H9 (cell line): Measurements from ENCODE around the gene CDK16. TPM values are rescaled to one million over a fixed set of nuclear protein-coding genes. Genes with fewer than 3 reads are reported as not detected.
"Not testable (repeated sequence)": the region's sequence is repeated elsewhere in the genome, so short reads cannot be mapped to it uniquely, and the experiment has no call there.

Experiments used
- DNase-seq: peaks from one replicate; pipeline ENCODE4 v3.0.0-alpha.2; 2017
- H2AFZ ChIP-seq: one replicate; pipeline ENCODE4 v1.6.1; 2013; ENCODE audit warnings: mild to moderate bottlenecking, low read length, control low read depth, moderate library complexity
- H2AK5ac ChIP-seq: 2 replicates; pipeline ENCODE4 v1.6.1; 2013; ENCODE audit warnings: low read length, control low read depth, mixed read lengths; ENCODE audit not compliant: insufficient read length
- H2BK120ac ChIP-seq: one replicate; pipeline ENCODE4 v1.6.1; 2013; ENCODE audit warnings: low read depth, mild to moderate bottlenecking, low read length, control low read depth, inconsistent platforms; ENCODE audit not compliant: poor library complexity, severe bottlenecking
- H2BK12ac ChIP-seq: 2 replicates; pipeline ENCODE4 v1.6.1; 2013; ENCODE audit warnings: low read length, control low read depth, mixed read lengths, low read depth; ENCODE audit not compliant: insufficient read length
- H2BK15ac ChIP-seq: 2 replicates; pipeline ENCODE4 v1.6.1; 2013; ENCODE audit warnings: low read depth, low read length, control low read depth
- H2BK20ac ChIP-seq: one replicate; pipeline ENCODE4 v1.6.1; 2013; ENCODE audit warnings: low read depth, mild to moderate bottlenecking, low read length, control low read depth, inconsistent platforms; ENCODE audit not compliant: poor library complexity, severe bottlenecking
- H2BK5ac ChIP-seq: 2 replicates; pipeline ENCODE4 v1.6.1; 2013; ENCODE audit warnings: low read length, control low read depth, mixed read lengths; ENCODE audit not compliant: insufficient read length
- H3K14ac ChIP-seq: 2 replicates; pipeline ENCODE4 v1.6.1; 2013; ENCODE audit warnings: low read length, control low read depth; ENCODE audit not compliant: insufficient read depth
- H3K18ac ChIP-seq: 2 replicates; pipeline ENCODE4 v1.6.1; 2013; ENCODE audit warnings: low read depth, mild to moderate bottlenecking, mixed read lengths, low read length, control low read depth; ENCODE audit not compliant: insufficient read length
- H3K23ac ChIP-seq: 2 replicates; pipeline ENCODE4 v1.6.1; 2013; ENCODE audit warnings: low read length, control low read depth, mixed read lengths, low read depth; ENCODE audit not compliant: insufficient read length
- H3K23me2 ChIP-seq: 2 replicates; pipeline ENCODE4 v1.6.1; 2013; ENCODE audit warnings: low read depth, mild to moderate bottlenecking, mixed read lengths, low read length, control low read depth; ENCODE audit not compliant: insufficient read length, poor library complexity, severe bottlenecking
- H3K27ac ChIP-seq: 2 replicates; pipeline ENCODE4 v1.5.1; 2013; ENCODE audit warnings: low read length, control low read depth, mixed read lengths, low read depth; ENCODE audit not compliant: insufficient read length
- H3K27me3 ChIP-seq: 2 replicates; pipeline ENCODE4 v1.6.1; 2013; ENCODE audit warnings: low read length, control low read depth, inconsistent platforms; ENCODE audit not compliant: insufficient read depth
- H3K4ac ChIP-seq: 2 replicates; pipeline ENCODE4 v1.6.1; 2013; ENCODE audit warnings: low read depth, mild to moderate bottlenecking, control low read depth, inconsistent platforms, low read length, moderate library complexity
- H3K4me1 ChIP-seq: 2 replicates; pipeline ENCODE4 v1.6.1; 2013; ENCODE audit warnings: low read length, control low read depth, inconsistent platforms; ENCODE audit not compliant: insufficient read depth
- H3K4me2 ChIP-seq: 2 replicates; pipeline ENCODE4 v1.6.1; 2013; ENCODE audit warnings: low read length, control low read depth, mixed read lengths; ENCODE audit not compliant: insufficient read length, insufficient read depth
- H3K56ac ChIP-seq: 2 replicates; pipeline ENCODE4 v1.6.1; 2013; ENCODE audit warnings: low read depth, mild to moderate bottlenecking, mixed read lengths, low read length, control low read depth; ENCODE audit not compliant: insufficient read length
- H3K79me1 ChIP-seq: 2 replicates; pipeline ENCODE4 v1.6.1; 2013; ENCODE audit warnings: low read depth, mild to moderate bottlenecking, moderate library complexity, low read length, control low read depth, inconsistent platforms; ENCODE audit not compliant: insufficient read depth, poor library complexity, severe bottlenecking
- H3K79me2 ChIP-seq: 2 replicates; pipeline ENCODE4 v1.6.1; 2013; ENCODE audit warnings: low read length, control low read depth, inconsistent platforms; ENCODE audit not compliant: insufficient read depth
- H3K9ac ChIP-seq: 2 replicates; pipeline ENCODE4 v1.6.1; 2013; ENCODE audit warnings: low read length, control low read depth, mixed read lengths; ENCODE audit not compliant: insufficient read length; ENCODE audit errors: extremely low read depth
- H3K9me3 ChIP-seq: one replicate; pipeline ENCODE4 v1.6.1; 2013; ENCODE audit warnings: low read depth, low read length, inconsistent platforms; ENCODE audit not compliant: control insufficient read depth
- H3T11ph ChIP-seq: one replicate; pipeline ENCODE4 v1.6.1; 2013; ENCODE audit warnings: mild to moderate bottlenecking, low read length, control low read depth, inconsistent platforms
- H4K20me1 ChIP-seq: one replicate; pipeline ENCODE4 v1.6.1; 2013; ENCODE audit not compliant: control insufficient read depth, insufficient read length, insufficient read depth
- H4K5ac ChIP-seq: 2 replicates; pipeline ENCODE4 v1.6.1; 2013; ENCODE audit warnings: low read depth, mild to moderate bottlenecking, mixed read lengths, low read length, control low read depth; ENCODE audit not compliant: insufficient read length
- H4K8ac ChIP-seq: replicated peaks from 2 replicates; pipeline ENCODE4 v1.6.1; 2013; ENCODE audit warnings: low read length, control low read depth, mixed read lengths, low read depth; ENCODE audit not compliant: insufficient read length
- H4K91ac ChIP-seq: 2 replicates; pipeline ENCODE4 v1.6.1; 2013; ENCODE audit warnings: low read depth, mild to moderate bottlenecking, moderate library complexity, mixed read lengths, low read length, control low read depth; ENCODE audit not compliant: insufficient read length
- H3K27ac Mint-ChIP-seq, 3 experiments: 2 replicates in 2 of 3; 3 replicates in 1 of 3; pipeline ENCODE4 v1.8.0; 2020 to 2021; ENCODE audit warnings: mixed read lengths in 3 of 3, mild to moderate bottlenecking in 1 of 3, moderate library complexity in 1 of 3
- H3K27me3 Mint-ChIP-seq: 2 replicates; pipeline ENCODE4 v1.8.0; 2021; ENCODE audit warnings: low read depth, mild to moderate bottlenecking, moderate library complexity, mixed read lengths
- H3K36me3 Mint-ChIP-seq, 3 experiments: 2 replicates in 2 of 3; 3 replicates in 1 of 3; pipeline ENCODE4 v1.8.0; 2020 to 2021; ENCODE audit warnings: low read depth in 3 of 3, mixed read lengths in 3 of 3; ENCODE audit not compliant: insufficient read depth in 1 of 3
- H3K4me1 Mint-ChIP-seq, 2 experiments: 2 replicates each; pipeline ENCODE4 v1.8.0; 2020; ENCODE audit warnings: mixed read lengths in 2 of 2
- H3K4me3 Mint-ChIP-seq, 2 experiments: 2 replicates in 1 of 2; 3 replicates in 1 of 2; pipeline ENCODE4 v1.8.0; 2020 to 2021; ENCODE audit warnings: mild to moderate bottlenecking in 2 of 2, mixed read lengths in 2 of 2, moderate library complexity in 1 of 2
- H3K9me3 Mint-ChIP-seq, 2 experiments: 2 replicates in 1 of 2; 3 replicates in 1 of 2; pipeline ENCODE4 v1.8.0; 2020; ENCODE audit warnings: mild to moderate bottlenecking in 2 of 2, mixed read lengths in 2 of 2, moderate library complexity in 1 of 2
- CTCF ChIP-seq: fragments of 200-600 bp; sonication (generic); conservative IDR thresholded peaks from 3 replicates; pipeline ENCODE4 v1.8.0; 2021; ENCODE audit warnings: antibody characterized with exemption, mild to moderate bottlenecking
- WGBS: extraction: QIAGEN DNeasy Blood & Tissue Kit; methylation state at CpG from one replicate; pipeline ENCODE4 v1.1.7; 2013; ENCODE audit warnings: missing lambda C conversion rate, low lambda C conversion rate, mixed read lengths; ENCODE audit not compliant: insufficient read length; ENCODE audit errors: extremely low coverage; 5-methylcytosine and 5-hydroxymethylcytosine counted together
- total RNA-seq: library from RNA; stranded (reverse); gene quantifications from 2 replicates; pipeline ENCODE4 v1.2.1, GENCODE V29; 2021

Gene CDK16
- total RNA-seq, 1 experiment from 2014 or later, result 226 TPM

GRCh38 chrX:47250017-47250347 is 31.5 kb downstream of the CDK16 start:
- no peak overlapping the region for H3K4me3 Mint-ChIP-seq

GRCh38 chrX:47257620-47258019 is 39.1 kb downstream of the CDK16 start:
- not testable (repeated sequence) for DNase-seq, H3K9me3 ChIP-seq, H3K27me3 ChIP-seq, H3K18ac ChIP-seq, H3K56ac ChIP-seq, H2BK120ac ChIP-seq, H2AK5ac ChIP-seq, H3K36me3 Mint-ChIP-seq, H4K91ac ChIP-seq, H4K20me1 ChIP-seq, H3K27me3 Mint-ChIP-seq, H4K8ac ChIP-seq, H3K4ac ChIP-seq, H2BK5ac ChIP-seq, H4K5ac ChIP-seq, H3K14ac ChIP-seq, H3K27ac ChIP-seq, H3K27ac Mint-ChIP-seq, H3K23me2 ChIP-seq, H3K79me2 ChIP-seq, H3K79me1 ChIP-seq, H3K4me3 Mint-ChIP-seq, H3K4me2 ChIP-seq, H3K23ac ChIP-seq, H2BK12ac ChIP-seq, H3K4me1 Mint-ChIP-seq, H2AFZ ChIP-seq, H3K9ac ChIP-seq, H3T11ph ChIP-seq, H2BK20ac ChIP-seq, H3K4me1 ChIP-seq, H2BK15ac ChIP-seq
- peaks cover 54 to 69% of the 10 kb centered on the region in 2 experiments for H3K9me3 Mint-ChIP-seq
- WGBS, result no CpG with 5 or more reads among the region's 12 CpGs

More at GRCh38 chrX:47250017-47250347, 31.5 kb downstream of the CDK16 start:
- H4K8ac ChIP-seq, result no peak overlapping the region
- no peak overlapping the region for H4K91ac ChIP-seq
- no peak for DNase-seq
- no peak overlapping the region for H3K4ac ChIP-seq
- H3K27me3 ChIP-seq, result no peaks in the 10 kb centered on the region
- no peak overlapping the region for H2BK12ac ChIP-seq
- no peaks in the 10 kb centered on the region for H3K23me2 ChIP-seq
- no peak overlapping the region for H2BK5ac ChIP-seq
- no peak overlapping the region for H3K18ac ChIP-seq
- no peaks in the 10 kb centered on the region; the same call in none of the 2 replicates for H3K27me3 Mint-ChIP-seq
- no peak for TF ChIP-seq CTCF
- no peak overlapping the region for H3K4me2 ChIP-seq
- peaks cover 15 to 45% (median 38%) of the 10 kb centered on the region in 3 experiments; a peak in 6 of 7 replicates for H3K36me3 Mint-ChIP-seq
- no CpG with 5 or more reads among the region's 6 CpGs for WGBS
- H3K14ac ChIP-seq, result no peak overlapping the region
- H2BK120ac ChIP-seq, result no peak overlapping the region
- H3T11ph ChIP-seq, result no peak overlapping the region
- no peak overlapping the region for H3K9ac ChIP-seq
- H2BK15ac ChIP-seq, result no peak overlapping the region
- no peaks in the 10 kb centered on the region for H4K20me1 ChIP-seq
- H3K4me1 ChIP-seq, result no peaks in the 10 kb centered on the region
- H3K27ac Mint-ChIP-seq, result no peak overlapping the region
- no peaks in the 10 kb centered on the region for H3K79me2 ChIP-seq
- H2AK5ac ChIP-seq, result no peak overlapping the region
- H4K5ac ChIP-seq, result no peak overlapping the region
- no peak overlapping the region for H3K56ac ChIP-seq
- no peak overlapping the region for H2AFZ ChIP-seq
- no peak overlapping the region for H3K23ac ChIP-seq
- H3K9me3 Mint-ChIP-seq, result peaks cover 15 to 18% of the 10 kb centered on the region in 2 experiments
- no peaks in the 10 kb centered on the region for H3K4me1 Mint-ChIP-seq
- no peak overlapping the region for H3K27ac ChIP-seq
- no peak overlapping the region for H2BK20ac ChIP-seq
- no peaks in the 10 kb centered on the region for H3K9me3 ChIP-seq
- H3K79me1 ChIP-seq, result no peaks in the 10 kb centered on the region
